RWPE2 (cell line): ENCODE results near the gene SSH3.
A peak's percentile ranks its signal among the peaks of the same experiment; 100 is the strongest.

ENCODE experiments used
- ATAC-seq: fragments of 200-7000 bp; cut with Tn5 transposase; 3 replicates; pipeline ENCODE4 v1.9.1; 2021; ENCODE audit warnings: low read depth
- DNase-seq: peaks from one replicate; pipeline ENCODE4 v3.0.0-alpha.2; 2020; ENCODE audit warnings: low spot score
- H3K27ac ChIP-seq: fragments of 450-650 bp; 2 replicates; pipeline ENCODE4 v1.5.1; 2017; ENCODE audit warnings: mild to moderate bottlenecking; ENCODE audit not compliant: poor library complexity, severe bottlenecking
- H3K27me3 ChIP-seq: fragments of 250-450 bp; sonication (Bioruptor Pico); 2 replicates; pipeline ENCODE4 v1.5.1; 2021; ENCODE audit warnings: mild to moderate bottlenecking, moderate library complexity; ENCODE audit not compliant: insufficient read depth, poor library complexity, severe bottlenecking
- H3K36me3 ChIP-seq: fragments of 250-450 bp; sonication (Bioruptor Pico); 2 replicates; pipeline ENCODE4 v1.5.1; 2020; ENCODE audit warnings: low read depth, mild to moderate bottlenecking, moderate library complexity
- H3K4me1 ChIP-seq: fragments of 250-450 bp; sonication (Bioruptor Pico); 2 replicates; pipeline ENCODE4 v1.5.1; 2021; ENCODE audit warnings: mild to moderate bottlenecking, moderate library complexity; ENCODE audit not compliant: insufficient read depth, poor library complexity, severe bottlenecking
- H3K4me3 ChIP-seq: fragments of 250-450 bp; sonication (Bioruptor Pico); 2 replicates; pipeline ENCODE4 v1.5.1; 2021; ENCODE audit warnings: mild to moderate bottlenecking, moderate library complexity; ENCODE audit not compliant: severe bottlenecking
- H3K9me3 ChIP-seq: fragments of 250-450 bp; sonication (Bioruptor Pico); 2 replicates; pipeline ENCODE4 v1.5.1; 2021; ENCODE audit warnings: mild to moderate bottlenecking, moderate library complexity; ENCODE audit not compliant: severe bottlenecking
- CTCF ChIP-seq: fragments of 450-650 bp; IDR thresholded peaks from one replicate; pipeline ENCODE4 v1.5.1; 2017; ENCODE audit warnings: mild to moderate bottlenecking, moderate library complexity; ENCODE audit not compliant: poor library complexity, severe bottlenecking

SSH3 gene

GRCh38 chr11:67355023-67355793, 51.9 kb downstream of the SSH3 start:
- TF ChIP-seq CTCF, result no peak
- no peak for DNase-seq
- Histone ChIP-seq H3K9me3 (no peaks in the 10 kb centered on the region), H3K27me3 (no peaks in the 10 kb centered on the region), H3K27ac (peak overlapping the region; percentile 95), H3K4me3 (no peak overlapping the region), H3K4me1 (peaks cover 38% of the 10 kb centered on the region), H3K36me3 (peaks cover 4% of the 10 kb centered on the region; the same call in 1 of the 2 replicates)
- no peak for ATAC-seq

DNA sequence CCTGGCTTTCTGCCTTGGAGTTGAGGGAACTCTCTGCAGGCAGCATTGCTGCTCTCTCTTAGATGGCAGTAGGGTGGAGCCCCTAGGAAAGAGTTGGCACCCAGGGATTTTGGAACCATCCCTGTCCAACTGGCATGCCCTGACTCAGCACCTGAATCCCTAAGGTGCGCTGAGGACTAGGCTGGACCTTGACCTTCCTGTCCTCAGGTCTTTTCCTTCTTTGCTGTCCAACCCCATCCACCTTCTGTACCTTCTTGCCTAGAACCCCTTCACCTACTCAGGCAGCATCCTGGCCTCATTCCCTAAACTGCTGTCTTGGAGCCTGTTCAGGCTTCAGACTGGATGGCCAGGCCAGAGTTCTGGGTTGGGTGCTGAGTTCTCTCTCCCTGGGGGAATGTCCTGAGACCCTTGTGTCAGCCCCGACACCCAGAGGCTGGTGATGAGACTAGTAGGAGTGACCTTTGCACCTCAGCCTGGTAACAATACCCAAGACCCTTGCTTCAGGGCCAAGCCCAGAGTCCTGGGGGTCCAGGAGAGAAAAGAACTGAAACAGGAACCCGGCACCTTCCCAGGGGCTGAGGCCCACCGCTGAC, 52.6 kb downstream of the SSH3 start:
- DNase-seq, result no peak
- TF ChIP-seq CTCF, result no peak
- Histone ChIP-seq H3K36me3 (peaks cover 4% of the 10 kb centered on the region; the same call in 1 of the 2 replicates), H3K27me3 (no peaks in the 10 kb centered on the region), H3K4me1 (peaks cover 38% of the 10 kb centered on the region), H3K9me3 (no peaks in the 10 kb centered on the region), H3K4me3 (no peak overlapping the region), H3K27ac (peak overlapping the region; percentile 95)
- ATAC-seq, result no peak

GRCh38 chr11:67356387-67356863, 53.1 kb downstream of the SSH3 start:
- no peak for TF ChIP-seq CTCF
- Histone ChIP-seq H3K9me3 (no peaks in the 10 kb centered on the region), H3K36me3 (peaks cover 2% of the 10 kb centered on the region; the same call in 1 of the 2 replicates), H3K4me1 (peaks cover 36% of the 10 kb centered on the region), H3K27ac (peak overlapping the region; percentile 95), H3K4me3 (no peak overlapping the region), H3K27me3 (no peaks in the 10 kb centered on the region)
- ATAC-seq (no peak), DNase-seq (no peak)

DNA sequence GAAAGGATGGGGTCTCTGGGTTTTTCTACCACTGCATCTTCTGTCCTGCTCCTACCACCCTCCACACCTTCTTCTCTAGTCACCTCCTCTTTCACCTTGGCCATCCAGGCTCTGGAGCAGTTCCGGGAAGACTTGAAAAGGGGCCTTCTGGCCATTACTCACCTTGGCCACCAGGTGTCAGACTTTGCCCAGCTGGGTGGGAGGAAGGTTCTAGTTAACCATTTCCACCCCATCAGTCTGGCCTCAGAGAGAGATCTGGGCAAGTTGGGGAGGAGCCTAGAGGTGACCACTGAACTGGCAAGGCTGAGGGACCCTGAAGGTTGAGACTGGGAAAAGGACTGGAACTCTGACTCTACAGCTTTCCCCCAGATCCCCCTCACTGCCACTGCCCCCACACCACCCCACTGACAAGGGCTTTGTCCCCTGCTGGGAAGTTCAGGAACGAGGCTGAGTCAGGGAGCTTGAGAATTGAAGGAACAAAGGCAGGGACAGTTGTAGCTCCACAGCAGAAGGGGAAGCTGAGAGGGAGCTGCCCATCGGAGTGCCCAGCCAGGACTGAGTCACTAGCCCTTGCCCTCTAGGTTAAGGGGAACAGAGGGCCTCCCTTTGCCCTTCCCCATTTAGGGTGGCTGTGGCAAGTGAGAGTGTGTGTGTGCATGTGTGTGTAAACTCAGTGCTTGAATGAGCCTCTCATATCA, 53.7 kb downstream of the SSH3 start:
- DNase-seq (no peak), ATAC-seq (0 out of 3 replicates have a peak, but pooled peaks have one; percentile 8)
- Histone ChIP-seq H3K9me3 (no peaks in the 10 kb centered on the region), H3K27ac (peak overlapping the region; percentile 95), H3K27me3 (no peaks in the 10 kb centered on the region), H3K36me3 (no peaks in the 10 kb centered on the region), H3K4me1 (peaks cover 34% of the 10 kb centered on the region), H3K4me3 (no peak overlapping the region)
- TF ChIP-seq CTCF, result peak; percentile 94
